ENCODE data around the gene ZNF732. TPM values are rescaled to one million over a fixed set of nuclear protein-coding genes. Genes with fewer than 3 reads are reported as not detected.

ZNF732 gene
- total RNA-seq = 3.1 TPM

GRCh38 chr4:304969-305680 lies at the start of gene ZNF732:
ZNF732 (minus strand) TSS chr4:305474; CDS start chr4:305310, 164 bp downstream.

GRCh38 chr4:337143-337931 lies 32.1 kb upstream of the ZNF732 start, which contains the start of gene ZNF141:
ZNF141 (plus strand) TSS chr4:337814; CDS start chr4:337984, 170 bp downstream.

Small RNA genes within 50 kb of the gene (small RNA-seq; reads per million reads assigned to genes)
- gene AC079140.2 (ENCODE audit: low replicate concordance) = not detected
- not detected for gene MIR571 (ENCODE audit: low replicate concordance)

Other genes with a start within 250 kb of the ZNF732 start
- 53.5 TPM for gene ZNF718, start 181.0 kb downstream of the ZNF732 start, total RNA-seq
- 85.4 TPM for gene ZNF141, start 32.3 kb upstream of the ZNF732 start, total RNA-seq
- 70.1 TPM for gene ZNF721, start 193.7 kb upstream of the ZNF732 start, total RNA-seq
- 71.7 TPM for gene PIGG, start 193.7 kb upstream of the ZNF732 start, total RNA-seq

All from parietal lobe (tissue), 2 donors.